Prostate gland (tissue), 2 donors: Measurements from ENCODE around the gene BRD3. TPM values are rescaled to one million over a fixed set of nuclear protein-coding genes. Genes with fewer than 3 reads are reported as not detected.

Experiments
- DNase-seq: peaks from one replicate; pipeline ENCODE4 v3.0.0-alpha.2; 2019; ENCODE audit warnings: low spot score
- H3K27ac ChIP-seq, 2 donors: fragments of 200-600 bp; sonication (generic); 2 replicates each; pipeline ENCODE4 v1.5.1; 2017 to 2019
- H3K27me3 ChIP-seq: fragments of 200-600 bp; sonication (generic); replicated peaks from 2 replicates; pipeline ENCODE4 v1.5.1; 2019; ENCODE audit not compliant: insufficient read depth
- H3K36me3 ChIP-seq, 2 donors: fragments of 200-600 bp; sonication (generic); 1 replicate in 1 of 2; 2 replicates in 1 of 2; pipeline versions ENCODE4 v1.5.1 to v1.8.1; 2017 to 2019
- H3K4me1 ChIP-seq: fragments of 200-600 bp; sonication (generic); replicated peaks from 2 replicates; pipeline ENCODE4 v1.5.1; 2019
- H3K4me3 ChIP-seq, 2 donors: fragments of 200-600 bp; sonication (generic); 2 replicates each; pipeline ENCODE4 v1.5.1; 2017 to 2019
- H3K9me3 ChIP-seq: fragments of 200-600 bp; sonication (generic); 2 replicates; pipeline ENCODE4 v1.5.1; 2017
- CTCF ChIP-seq, 4 experiments: fragments of 200-600 bp in 2 of 4; fragments of 450-650 bp in 2 of 4; sonication (generic) in 2 of 4; IDR thresholded peaks; 1 replicate in 3 of 4; 2 replicates in 1 of 4; pipeline ENCODE4 v1.5.1; 2016 to 2019; ENCODE audit warnings: antibody characterized with exemption in 4 of 4, mild to moderate bottlenecking in 2 of 4, moderate library complexity in 2 of 4
- POLR2A ChIP-seq: fragments of 450-650 bp; IDR thresholded peaks from one replicate; pipeline ENCODE4 v1.6.1; 2016; ENCODE audit warnings: antibody characterized with exemption, mild to moderate bottlenecking
- POLR2AphosphoS5 ChIP-seq: sonication (generic); formaldehyde crosslinking; IDR thresholded peaks from one replicate; pipeline ENCODE4 v1.6.1; 2017; ENCODE audit warnings: antibody characterized with exemption
- WGBS: methylation state at CpG from one replicate; pipeline ENCODE4 v1.1.5; 2018; 5-methylcytosine and 5-hydroxymethylcytosine counted together
- intact Hi-C: fragments of 100-400 bp; cut with DNase I; formaldehyde crosslinking; loops from one replicate; pipeline ENCODE4 v1.14.2; 2022
- total RNA-seq, 2 donors: library from RNA; depleted of rRNA; stranded (reverse); fragments of >200 nt; gene quantifications; one replicate each; pipeline ENCODE4 v1.1.0, GENCODE V29; 2016

The BRD3 gene
- total RNA-seq, 2 donors from 2014 or later, result 31.8 to 44.3 TPM

GRCh38 chr9:134036130-134036529, 31.7 kb downstream of the BRD3 start:
- H3K9me3 ChIP-seq, result no peaks in the 10 kb centered on the region
- 90% methylated on average over 16 of the region's 16 CpGs for WGBS
- no peak for DNase-seq
- no peaks in the 10 kb centered on the region for H3K27me3 ChIP-seq
- intact Hi-C loops, result no loop called here
- no peaks in the 10 kb centered on the region for H3K4me1 ChIP-seq
- peaks cover 12 to 31% of the 10 kb centered on the region in 2 donors for H3K36me3 ChIP-seq
- no peak overlapping the region for H3K4me3 ChIP-seq
- TF ChIP-seq CTCF (IDR thresholded peaks at IDR 0.05) (no peak), POLR2A (no peak), POLR2AphosphoS5 (no peak)
- H3K27ac ChIP-seq, result no peak overlapping the region

DNA sequence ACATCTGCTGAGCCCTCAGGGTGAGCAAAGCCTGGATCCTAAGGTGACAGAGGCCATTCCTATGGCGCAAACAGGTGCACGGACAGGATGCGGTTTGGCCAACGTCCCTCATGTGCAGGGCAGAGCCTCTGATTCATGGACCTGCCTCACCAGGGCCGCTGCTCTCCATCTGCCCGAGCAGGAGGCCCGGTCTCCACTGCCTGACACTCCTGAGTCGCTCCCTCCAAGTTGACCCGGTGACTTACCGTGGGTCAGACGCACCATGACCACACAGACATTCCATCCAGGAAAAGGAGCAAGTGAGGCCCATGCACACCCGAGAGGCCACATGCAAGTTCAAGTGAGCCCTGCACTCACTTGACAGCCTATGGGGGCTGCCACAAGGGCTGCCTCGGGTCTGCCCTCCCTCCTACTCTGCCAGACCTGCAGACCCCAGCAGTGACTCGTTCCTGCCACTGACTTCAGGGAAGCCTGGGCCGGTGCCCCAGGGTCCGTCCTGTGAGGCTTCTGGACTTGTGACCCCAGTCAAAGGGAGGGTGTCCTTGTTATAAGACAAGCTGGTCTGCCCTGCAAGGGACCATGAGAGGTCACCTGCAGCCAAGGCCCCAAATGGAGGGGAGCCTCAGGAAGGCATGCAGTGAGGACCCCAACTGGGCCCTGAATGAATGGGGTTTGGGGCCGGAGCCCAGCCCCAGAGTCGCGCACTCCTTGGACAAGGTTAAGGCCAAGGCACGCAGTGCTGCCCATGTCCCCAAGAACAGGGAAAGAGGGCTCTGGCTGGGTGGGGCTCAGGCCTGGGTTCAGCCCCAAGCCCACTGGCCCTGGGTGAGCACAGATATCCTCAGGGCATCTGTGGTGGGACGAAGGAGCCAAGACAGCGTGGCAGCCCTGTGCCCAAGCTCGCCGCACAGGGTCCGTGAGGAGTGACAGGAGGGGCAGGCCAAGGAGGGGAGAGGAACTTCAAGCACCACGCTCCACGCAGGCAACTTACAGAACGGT, 32.5 kb downstream of the BRD3 start:
- WGBS, result 93% methylated on average over 28 of the region's 28 CpGs
- Histone ChIP-seq H3K27me3 (no peaks in the 10 kb centered on the region), H3K4me1 (no peaks in the 10 kb centered on the region), H3K9me3 (no peaks in the 10 kb centered on the region), H3K36me3 (peaks cover 12 to 31% of the 10 kb centered on the region in 2 donors), H3K27ac (no peak overlapping the region), H3K4me3 (no peak overlapping the region)
- DNase-seq, result no peak
- intact Hi-C loops, result no loop called here
- TF ChIP-seq POLR2AphosphoS5 (no peak), POLR2A (no peak), CTCF (IDR thresholded peaks at IDR 0.05) (no peak)

- H3K9me3 ChIP-seq, result no peaks in the 10 kb centered on the region
- 93% methylated on average over 18 of the region's 19 CpGs for WGBS
- H3K27ac ChIP-seq, result no peak overlapping the region
- no peak overlapping the region for H3K4me3 ChIP-seq
- intact Hi-C loops, result no loop called here
- H3K4me1 ChIP-seq, result no peaks in the 10 kb centered on the region
- H3K36me3 ChIP-seq, result peaks cover 7 to 24% of the 10 kb centered on the region in 2 donors
- no peak for TF ChIP-seq CTCF (IDR thresholded peaks at IDR 0.05)
- no peak for TF ChIP-seq POLR2AphosphoS5
- TF ChIP-seq POLR2A, result no peak
- no peaks in the 10 kb centered on the region for H3K27me3 ChIP-seq
- DNase-seq, result no peak
Observed at GRCh38 chr9:134034215-134035040, 33.4 kb downstream of the BRD3 start.

GRCh38 chr9:134033516-134034214, 34.2 kb downstream of the BRD3 start:
- Histone ChIP-seq H3K27ac (no peak overlapping the region), H3K27me3 (no peaks in the 10 kb centered on the region), H3K9me3 (no peaks in the 10 kb centered on the region), H3K36me3 (peaks cover 7 to 30% of the 10 kb centered on the region in 2 donors), H3K4me1 (no peaks in the 10 kb centered on the region), H3K4me3 (no peak overlapping the region)
- intact Hi-C loops, result no loop called here
- WGBS, result 92% methylated on average over 26 of the region's 26 CpGs
- no peak for DNase-seq
- TF ChIP-seq POLR2AphosphoS5, result no peak
